AG08395 (cell line): ENCODE results near the gene PGR.

Source experiments
- DNase-seq: peaks from one replicate; pipeline ENCODE4 v3.0.0; 2012; ENCODE audit warnings: mixed read lengths, low spot score

Gene PGR

GRCh38 chr11:101129203-101129943 is at the start of gene PGR:
PGR (minus strand) TSS chr11:101129813; CDS start chr11:101129070, 743 bp downstream.
- DNase-seq = no peak

- DNase-seq = no peak
Observed at GRCh38 chr11:101176381-101176780, 46.8 kb upstream of the PGR start.

- no peak for DNase-seq
Observed at GRCh38 chr11:101169944-101170343, 40.3 kb upstream of the PGR start.

GRCh38 chr11:101166038-101166437 is 36.4 kb upstream of the PGR start:
- DNase-seq = no peak

- DNase-seq = no peak
Observed at GRCh38 chr11:101158119-101158518, 28.5 kb upstream of the PGR start.

GRCh38 chr11:101138245-101138930 is 8.8 kb upstream of the PGR start:
- DNase-seq = no peak

- DNase-seq = no peak
Observed at GRCh38 chr11:101133190-101133589, 3.6 kb upstream of the PGR start.

GRCh38 chr11:101128571-101129202 is 926 bp downstream of the PGR start:
- DNase-seq = no peak

GRCh38 chr11:101127699-101128570 is 1.7 kb downstream of the PGR start:
- DNase-seq = no peak

GRCh38 chr11:101127197-101127698 is 2.4 kb downstream of the PGR start:
- DNase-seq = no peak

GRCh38 chr11:101126551-101127196 is 2.9 kb downstream of the PGR start:
- no peak for DNase-seq

GRCh38 chr11:101115671-101116160 is 13.9 kb downstream of the PGR start:
- no peak for DNase-seq

- no peak for DNase-seq
Observed at GRCh38 chr11:101113540-101113939, 16.1 kb downstream of the PGR start.

- no peak for DNase-seq
Observed at GRCh38 chr11:101104716-101105115, 24.9 kb downstream of the PGR start.

- DNase-seq = no peak
Observed at GRCh38 chr11:101103433-101103832, 26.2 kb downstream of the PGR start.

- DNase-seq = no peak
Observed at GRCh38 chr11:101100601-101101000, 29.0 kb downstream of the PGR start.

- no peak for DNase-seq
Observed at GRCh38 chr11:101096036-101096704, 33.4 kb downstream of the PGR start.

GRCh38 chr11:101091781-101092180 is 37.8 kb downstream of the PGR start:
- DNase-seq = no peak

GRCh38 chr11:101090679-101091270 is 38.8 kb downstream of the PGR start:
- DNase-seq = no peak

- DNase-seq = no peak
Observed at GRCh38 chr11:101083335-101083734, 46.3 kb downstream of the PGR start.
